ENCODE results near the gene SP100.

The SP100 gene

GRCh38 chr2:230564805-230565779 lies 149.1 kb downstream of the SP100 start:
- peak; percentile 62 for DNase-seq

- no peak for DNase-seq
Observed at GRCh38 chr2:230569298-230569697, 153.3 kb downstream of the SP100 start.

- no peak for DNase-seq
Observed at GRCh38 chr2:230570987-230571386, 155.0 kb downstream of the SP100 start.

- DNase-seq, result no peak
Observed at GRCh38 chr2:230575642-230576324, 159.8 kb downstream of the SP100 start.

GRCh38 chr2:230577114-230577513 lies 161.1 kb downstream of the SP100 start:
- DNase-seq, result no peak

GRCh38 chr2:230578106-230578505 lies 162.1 kb downstream of the SP100 start:
- DNase-seq, result no peak

- no peak for DNase-seq
Observed at GRCh38 chr2:230582851-230583283, 166.9 kb downstream of the SP100 start.

GRCh38 chr2:230583581-230583980 lies 167.6 kb downstream of the SP100 start:
- no peak for DNase-seq

GRCh38 chr2:230586328-230586982 lies 170.5 kb downstream of the SP100 start:
- DNase-seq, result no peak

GRCh38 chr2:230589025-230589424 lies 173.0 kb downstream of the SP100 start:
- no peak for DNase-seq

- peak; percentile 91 for DNase-seq
Observed at GRCh38 chr2:230589497-230590015, 173.6 kb downstream of the SP100 start.

GRCh38 chr2:230590333-230590732 lies 174.3 kb downstream of the SP100 start:
- no peak for DNase-seq

GRCh38 chr2:230591850-230592249 lies 175.8 kb downstream of the SP100 start:
- no peak for DNase-seq

GRCh38 chr2:230592775-230593174 lies 176.8 kb downstream of the SP100 start:
- DNase-seq, result no peak
